Measurements from ENCODE around the gene LFNG.

LFNG gene

GRCh38 chr7:2542011-2542915, 22.7 kb downstream of the LFNG start:
- CTCF ChIA-PET = interaction anchor here (1.9 kb wide), 1 partner anchor 11 kb away, joined by 5 read pairs; no protein-coding TSS in a partner anchor
- POLR2A ChIA-PET = no interaction called here
- H3K4me3 ChIP-seq (ENCODE audit: low read depth, low read length) = no peak overlapping the region
- TF ChIP-seq CTCF (IDR thresholded peaks at IDR 0.05; ENCODE audit: insufficient read depth, low read length, missing control alignments) = no peak
- no peak for DNase-seq (ENCODE audit: low read depth, low spot score)

GRCh38 chr7:2542916-2543871, 23.6 kb downstream of the LFNG start:
- no peak for TF ChIP-seq CTCF (IDR thresholded peaks at IDR 0.05; ENCODE audit: insufficient read depth, low read length, missing control alignments)
- ChIA-PET CTCF (interaction anchor here (1.9 kb wide), 1 partner anchor 10 kb away, joined by 5 read pairs; no protein-coding TSS in a partner anchor), POLR2A (no interaction called here)
- no peak overlapping the region for H3K4me3 ChIP-seq (ENCODE audit: low read depth, low read length)
- no peak for DNase-seq (ENCODE audit: low read depth, low spot score)

GRCh38 chr7:2544541-2545188, 25.1 kb downstream of the LFNG start:
- no peak overlapping the region for H3K4me3 ChIP-seq (ENCODE audit: low read depth, low read length)
- no peak for TF ChIP-seq CTCF (IDR thresholded peaks at IDR 0.05; ENCODE audit: insufficient read depth, low read length, missing control alignments)
- CTCF ChIA-PET = interaction anchor here (1.9 kb wide), 1 partner anchor 8 kb away, joined by 5 read pairs; no protein-coding TSS in a partner anchor
- POLR2A ChIA-PET = no interaction called here
- DNase-seq (ENCODE audit: low read depth, low spot score) = no peak

- TF ChIP-seq CTCF (IDR thresholded peaks at IDR 0.05; ENCODE audit: insufficient read depth, low read length, missing control alignments) = no peak
- ChIA-PET POLR2A (no interaction called here), CTCF (interaction anchor here (1.5 kb wide), 1 partner anchor 95 kb away, joined by 3 read pairs; no protein-coding TSS in a partner anchor)
- no peak overlapping the region for H3K4me3 ChIP-seq (ENCODE audit: low read depth, low read length)
- no peak for DNase-seq (ENCODE audit: low read depth, low spot score)
These were observed 26.3 kb downstream of the LFNG start for GRCh38 chr7:2545746-2546425.

GRCh38 chr7:2546776-2547586, 27.4 kb downstream of the LFNG start:
- DNase-seq (ENCODE audit: low read depth, low spot score) = no peak
- ChIA-PET POLR2A (no interaction called here), CTCF (interaction anchor here (1.5 kb wide), 1 partner anchor 96 kb away, joined by 3 read pairs; no protein-coding TSS in a partner anchor)
- H3K4me3 ChIP-seq (ENCODE audit: low read depth, low read length) = no peak overlapping the region
- TF ChIP-seq CTCF (IDR thresholded peaks at IDR 0.05; ENCODE audit: insufficient read depth, low read length, missing control alignments) = no peak
